Neuronal stem cell (in vitro differentiated cells): ENCODE results near the gene SIRPD.

Experiments
- DNase-seq: peaks from one replicate; pipeline ENCODE4 v3.0.0-alpha.2; 2013; ENCODE audit warnings: low spot score
- H2AFZ ChIP-seq: one replicate; pipeline ENCODE4 v1.6.1; 2013; ENCODE audit warnings: mild to moderate bottlenecking, low read length, inconsistent platforms
- H2AK5ac ChIP-seq: 2 replicates; pipeline ENCODE4 v1.6.1; 2013; ENCODE audit warnings: low read depth, mild to moderate bottlenecking, inconsistent platforms, low read length, moderate library complexity, mixed read lengths
- H2BK120ac ChIP-seq: 2 replicates; pipeline ENCODE4 v1.6.1; 2013; ENCODE audit warnings: low read depth, mild to moderate bottlenecking, inconsistent platforms, low read length, moderate library complexity, mixed read lengths
- H2BK12ac ChIP-seq: one replicate; pipeline ENCODE4 v1.6.1; 2013; ENCODE audit warnings: low read length, inconsistent platforms
- H2BK15ac ChIP-seq: 2 replicates; pipeline ENCODE4 v1.6.1; 2013; ENCODE audit warnings: mild to moderate bottlenecking, low read length, inconsistent platforms, mixed read lengths
- H2BK5ac ChIP-seq: one replicate; pipeline ENCODE4 v1.6.1; 2013; ENCODE audit warnings: inconsistent platforms, mild to moderate bottlenecking, low read length, moderate library complexity
- H3K14ac ChIP-seq: one replicate; pipeline ENCODE4 v1.6.1; 2013; ENCODE audit warnings: low read length, inconsistent platforms
- H3K18ac ChIP-seq: 2 replicates; pipeline ENCODE4 v1.6.1; 2013; ENCODE audit warnings: low read length, inconsistent platforms
- H3K23ac ChIP-seq: 2 replicates; pipeline ENCODE4 v1.6.1; 2013; ENCODE audit warnings: low read depth, mild to moderate bottlenecking, mixed read lengths, low read length, inconsistent platforms; ENCODE audit not compliant: poor library complexity
- H3K27ac ChIP-seq: replicated peaks from 3 replicates; pipeline ENCODE4 v1.5.1; 2013; ENCODE audit warnings: low read length, inconsistent platforms
- H3K27me3 ChIP-seq, 3 experiments: 2 replicates each; pipeline ENCODE4 v1.6.1; 2013; ENCODE audit warnings: low read length in 3 of 3, mild to moderate bottlenecking in 2 of 3, inconsistent platforms in 1 of 3, low read depth in 1 of 3, mixed read lengths in 1 of 3, moderate library complexity in 1 of 3; ENCODE audit not compliant: control insufficient read depth in 3 of 3, insufficient read depth in 3 of 3
- H3K36me3 ChIP-seq, 2 donors: replicated peaks in 1 of 2; 2 replicates each; pipeline ENCODE4 v1.6.1; 2013; ENCODE audit warnings: low read length in 2 of 2; ENCODE audit not compliant: control insufficient read depth in 2 of 2, insufficient read depth in 2 of 2
- H3K4ac ChIP-seq: 2 replicates; pipeline ENCODE4 v1.6.1; 2013; ENCODE audit warnings: inconsistent platforms, mild to moderate bottlenecking, low read length, moderate library complexity
- H3K4me1 ChIP-seq, 2 donors: 1 replicate in 1 of 2; 2 replicates in 1 of 2; pipeline ENCODE4 v1.6.1; 2013; ENCODE audit warnings: low read length in 2 of 2, low read depth in 1 of 2; ENCODE audit not compliant: control insufficient read depth in 2 of 2, insufficient read depth in 1 of 2
- H3K4me2 ChIP-seq: one replicate; pipeline ENCODE4 v1.6.1; 2013; ENCODE audit warnings: mild to moderate bottlenecking, low read length, inconsistent platforms; ENCODE audit not compliant: insufficient read depth, poor library complexity, severe bottlenecking
- H3K4me3 ChIP-seq, 2 donors: 2 replicates each; pipeline ENCODE4 v1.5.1; 2013; ENCODE audit warnings: low read length in 2 of 2, mild to moderate bottlenecking in 2 of 2, inconsistent platforms in 1 of 2, moderate library complexity in 1 of 2
- H3K79me1 ChIP-seq: one replicate; pipeline ENCODE4 v1.6.1; 2013; ENCODE audit warnings: low read depth, mild to moderate bottlenecking, inconsistent platforms, low read length, moderate library complexity
- H3K9ac ChIP-seq: one replicate; pipeline ENCODE4 v1.6.1; 2013; ENCODE audit warnings: mild to moderate bottlenecking, low read depth, low read length, inconsistent platforms; ENCODE audit not compliant: poor library complexity
- H3K9me3 ChIP-seq, 2 donors: replicated peaks in 1 of 2; 2 replicates each; pipeline versions ENCODE3 to v1.6.1; 2013; ENCODE audit warnings: low read length in 2 of 2, mild to moderate bottlenecking in 2 of 2, inconsistent platforms in 1 of 2, low read depth in 1 of 2, mixed read lengths in 1 of 2, moderate library complexity in 1 of 2; ENCODE audit not compliant: control insufficient read depth in 2 of 2, insufficient read depth in 1 of 2
- H4K8ac ChIP-seq: one replicate; pipeline ENCODE4 v1.6.1; 2013; ENCODE audit warnings: low read depth, mild to moderate bottlenecking, inconsistent platforms, low read length, moderate library complexity
- H4K91ac ChIP-seq: one replicate; pipeline ENCODE4 v1.6.1; 2013; ENCODE audit warnings: low read length, low read depth, mild to moderate bottlenecking, inconsistent platforms; ENCODE audit not compliant: poor library complexity
- WGBS, 2 donors: extraction: QIAGEN DNeasy Blood & Tissue Kit; methylation state at CpG; one replicate each; pipeline ENCODE4 v1.1.7; 2013; ENCODE audit warnings: missing lambda C conversion rate in 2 of 2, mixed read lengths in 1 of 2; ENCODE audit not compliant: insufficient read length in 2 of 2, insufficient replicate concordance in 1 of 2; ENCODE audit errors: extremely low coverage in 2 of 2; 5-methylcytosine and 5-hydroxymethylcytosine counted together

Gene SIRPD

DNA sequence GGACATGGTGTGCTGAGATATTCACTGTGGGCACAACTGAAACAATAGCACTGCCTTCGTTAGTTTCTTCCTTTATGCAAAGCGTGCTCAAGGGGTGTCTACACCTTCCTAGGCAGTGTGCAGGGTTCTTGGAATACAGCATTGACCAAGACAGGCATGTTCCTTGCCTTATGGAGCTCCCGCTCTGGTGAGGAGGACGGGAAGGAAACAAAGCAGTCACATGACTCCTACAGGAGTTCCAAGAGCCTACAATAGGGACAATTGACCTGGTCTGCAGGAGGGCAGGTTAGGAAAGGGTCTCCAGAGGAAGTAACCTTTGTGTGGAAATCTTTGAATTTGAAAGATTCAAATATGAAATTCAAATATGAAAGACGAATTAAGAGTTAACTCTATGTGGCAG, 40.5 kb downstream of the SIRPD start:
- Histone ChIP-seq H3K9me3 (no peaks in the 10 kb centered on the region), H2BK12ac (no peak overlapping the region), H3K23ac (no peak overlapping the region), H3K4me2 (no peak overlapping the region), H3K27ac (no peak overlapping the region), H4K91ac (no peak overlapping the region), H3K36me3 (no peaks in the 10 kb centered on the region), H2BK15ac (no peak overlapping the region), H2BK5ac (no peak overlapping the region), H2AK5ac (no peak overlapping the region), H4K8ac (no peak overlapping the region), H3K4me1 (peaks cover 0 to 6% of the 10 kb centered on the region in 2 donors), H3K14ac (no peak overlapping the region), H3K18ac (no peak overlapping the region), H3K4ac (no peak overlapping the region), H3K79me1 (no peaks in the 10 kb centered on the region), H3K9ac (no peak overlapping the region), H3K27me3 (peaks cover 0 to 8% (median 0%) of the 10 kb centered on the region in 3 experiments), H2BK120ac (no peak overlapping the region), H2AFZ (no peak overlapping the region), H3K4me3 (no peak overlapping the region)
- no CpG with 5 or more reads among the region's 5 CpGs for WGBS, 2 donors
- DNase-seq: no peak

DNA sequence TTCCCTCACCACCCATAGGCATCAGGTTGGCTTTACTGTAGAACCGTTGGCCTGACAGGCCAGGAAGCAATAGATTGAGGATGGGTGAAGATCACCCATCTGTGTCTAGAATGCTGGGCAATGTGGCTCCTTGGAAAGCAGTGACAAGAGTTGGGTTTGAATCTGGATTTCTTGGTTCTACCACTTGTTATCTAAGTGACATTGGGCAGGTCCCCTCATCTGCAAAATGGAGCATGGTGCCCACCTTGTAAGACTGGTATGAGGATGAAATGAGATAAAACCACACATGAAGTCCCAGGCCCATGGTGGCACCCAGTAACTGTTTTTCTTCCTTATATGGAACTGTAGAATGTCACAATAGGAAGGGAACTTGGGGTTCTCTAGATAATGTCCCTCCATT, 43.7 kb downstream of the SIRPD start:
- H4K8ac ChIP-seq: peak overlapping the region; percentile 20
- no peak overlapping the region for H3K23ac ChIP-seq
- H4K91ac ChIP-seq: no peak overlapping the region
- no peak overlapping the region for H3K18ac ChIP-seq
- H2BK120ac ChIP-seq: no peak overlapping the region
- H2BK15ac ChIP-seq: no peak overlapping the region
- no peaks in the 10 kb centered on the region for H3K36me3 ChIP-seq
- no peak overlapping the region for H3K4ac ChIP-seq
- peaks cover 0 to 15% (median 0%) of the 10 kb centered on the region in 3 experiments for H3K27me3 ChIP-seq
- no peak overlapping the region for H3K4me3 ChIP-seq
- no peak overlapping the region for H2BK12ac ChIP-seq
- WGBS, 2 donors: no CpG with 5 or more reads among the region's 1 CpG
- H2AK5ac ChIP-seq: no peak overlapping the region
- H3K4me2 ChIP-seq: no peak overlapping the region
- H2BK5ac ChIP-seq: no peak overlapping the region
- DNase-seq: no peak
- H3K79me1 ChIP-seq: no peaks in the 10 kb centered on the region
- no peak overlapping the region for H3K14ac ChIP-seq
- no peak overlapping the region for H3K9ac ChIP-seq
- H2AFZ ChIP-seq: no peak overlapping the region
- peaks cover 0 to 6% of the 10 kb centered on the region in 2 donors for H3K4me1 ChIP-seq
- H3K9me3 ChIP-seq: no peaks in the 10 kb centered on the region
- H3K27ac ChIP-seq: no peak overlapping the region

DNA sequence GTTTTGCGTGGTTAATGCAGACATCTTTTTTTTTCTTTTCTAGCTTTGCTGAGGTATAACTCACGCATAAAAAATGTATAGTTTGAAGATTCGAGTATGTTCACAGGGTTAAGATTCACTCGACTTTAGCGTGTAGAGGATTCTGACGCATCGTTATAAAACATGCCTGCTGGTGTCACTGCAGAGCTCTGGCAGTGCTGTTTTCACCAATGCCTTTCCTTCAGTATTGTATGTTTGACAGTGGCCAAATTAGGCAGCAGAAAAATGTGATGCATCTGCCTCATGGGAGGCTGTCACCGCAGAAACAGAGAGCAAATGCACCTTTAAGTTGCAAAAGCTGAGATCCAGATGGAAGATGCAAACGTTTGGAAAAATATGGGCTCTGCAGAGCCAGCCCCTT, 48.3 kb downstream of the SIRPD start:
- DNase-seq: no peak
- WGBS, 2 donors: no CpG with 5 or more reads among the region's 9 CpGs
- Histone ChIP-seq H3K79me1 (no peaks in the 10 kb centered on the region), H3K23ac (no peak overlapping the region), H3K4ac (no peak overlapping the region), H3K4me2 (no peak overlapping the region), H2AFZ (no peak overlapping the region), H3K9ac (no peak overlapping the region), H2AK5ac (no peak overlapping the region), H3K4me1 (no peaks in the 10 kb centered on the region), H3K18ac (no peak overlapping the region), H3K27me3 (peaks cover 0 to 19% (median 0%) of the 10 kb centered on the region in 3 experiments), H3K9me3 (no peaks in the 10 kb centered on the region), H2BK120ac (no peak overlapping the region), H3K4me3 (no peak overlapping the region), H3K36me3 (no peaks in the 10 kb centered on the region), H3K27ac (no peak overlapping the region), H3K14ac (no peak overlapping the region), H4K8ac (no peak overlapping the region), H2BK15ac (no peak overlapping the region), H2BK5ac (no peak overlapping the region), H4K91ac (no peak overlapping the region), H2BK12ac (no peak overlapping the region)

DNA sequence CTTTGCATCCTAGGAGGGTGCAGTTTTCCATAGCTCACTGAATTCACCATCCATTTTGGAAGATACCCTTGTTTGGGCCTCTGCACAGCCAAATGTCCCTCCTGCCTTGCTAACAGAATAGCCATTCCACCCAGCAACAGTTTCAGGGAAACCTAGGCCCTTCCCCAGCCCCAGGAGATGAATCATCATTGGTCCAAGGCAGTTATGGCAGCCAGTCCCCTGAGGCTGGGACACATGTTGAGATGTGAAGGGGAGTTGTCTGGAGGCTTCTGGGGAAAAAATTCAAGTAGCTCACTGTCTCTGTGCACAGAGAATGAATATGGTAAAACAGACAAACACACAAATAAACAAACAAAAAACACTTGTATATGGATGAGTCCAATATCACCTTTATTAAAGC, 48.9 kb downstream of the SIRPD start:
- no peak overlapping the region for H3K4me3 ChIP-seq
- no peaks in the 10 kb centered on the region for H3K9me3 ChIP-seq
- H2BK15ac ChIP-seq: no peak overlapping the region
- no peak overlapping the region for H3K18ac ChIP-seq
- no peak overlapping the region for H2BK120ac ChIP-seq
- no peak overlapping the region for H3K9ac ChIP-seq
- H3K4me1 ChIP-seq: no peaks in the 10 kb centered on the region
- H4K91ac ChIP-seq: no peak overlapping the region
- no peak overlapping the region for H2BK5ac ChIP-seq
- no peaks in the 10 kb centered on the region for H3K36me3 ChIP-seq
- no peaks in the 10 kb centered on the region for H3K79me1 ChIP-seq
- DNase-seq: no peak
- peaks cover 0 to 16% (median 0%) of the 10 kb centered on the region in 3 experiments for H3K27me3 ChIP-seq
- H3K4ac ChIP-seq: no peak overlapping the region
- H3K4me2 ChIP-seq: no peak overlapping the region
- no peak overlapping the region for H3K23ac ChIP-seq
- no peak overlapping the region for H2AFZ ChIP-seq
- H4K8ac ChIP-seq: no peak overlapping the region
- no peak overlapping the region for H2AK5ac ChIP-seq
- no peak overlapping the region for H3K27ac ChIP-seq
- no peak overlapping the region for H2BK12ac ChIP-seq
- H3K14ac ChIP-seq: no peak overlapping the region
